COR-L47 (cell line): Measurements from ENCODE around the gene IL36RN.

Source experiments
- DNase-seq: peaks from one replicate; lab custom pipeline; 2025; lab: John Stamatoyannopoulos, UW

IL36RN gene

GRCh38 chr2:113050921-113051895 lies 7.8 kb upstream of the IL36RN start:
- no peak for DNase-seq

- no peak for DNase-seq
These were observed 6.5 kb upstream of the IL36RN start, which contains the start of gene IL36B for GRCh38 chr2:113052396-113052917. TSS of gene IL36B (minus strand) at chr2:113052867.

- no peak for DNase-seq
These were observed 5.3 kb upstream of the IL36RN start for GRCh38 chr2:113053666-113054065.

- no peak for DNase-seq
These were observed 4.9 kb upstream of the IL36RN start for GRCh38 chr2:113054066-113054465.

- no peak for DNase-seq
These were observed 2.5 kb upstream of the IL36RN start for GRCh38 chr2:113056521-113056920.

- DNase-seq, result no peak
These were observed 1.9 kb upstream of the IL36RN start for GRCh38 chr2:113057117-113057516.

GRCh38 chr2:113058411-113058994 lies 495 bp upstream of the IL36RN start:
- DNase-seq, result no peak

- DNase-seq, result no peak
These were observed 1.4 kb downstream of the IL36RN start for GRCh38 chr2:113060396-113060795.

- DNase-seq, result no peak
These were observed 1.8 kb downstream of the IL36RN start for GRCh38 chr2:113060796-113061195.

GRCh38 chr2:113061241-113061640 lies 2.2 kb downstream of the IL36RN start:
- DNase-seq, result no peak

- DNase-seq, result no peak
These were observed 3.1 kb downstream of the IL36RN start for GRCh38 chr2:113061896-113062770.

- DNase-seq, result no peak
These were observed 5.3 kb downstream of the IL36RN start for GRCh38 chr2:113064281-113064680.

GRCh38 chr2:113064898-113065297 lies 5.9 kb downstream of the IL36RN start:
- no peak for DNase-seq

- DNase-seq, result no peak
These were observed 8.7 kb downstream of the IL36RN start, which contains the start of gene IL1F10 for GRCh38 chr2:113067681-113068080. TSS of gene IL1F10 (plus strand) at chr2:113067970. CDS start at chr2:113072739, 4,769 bp downstream.

- DNase-seq, result no peak
These were observed 9.3 kb downstream of the IL36RN start for GRCh38 chr2:113068249-113068648.

GRCh38 chr2:113068706-113069485 lies 9.9 kb downstream of the IL36RN start:
- DNase-seq, result no peak

- no peak for DNase-seq
These were observed 10.9 kb downstream of the IL36RN start for GRCh38 chr2:113069676-113070605.

GRCh38 chr2:113070606-113070975 lies 11.6 kb downstream of the IL36RN start:
- DNase-seq, result peak; percentile 15

GRCh38 chr2:113072584-113072983 lies 13.6 kb downstream of the IL36RN start:
- DNase-seq, result no peak

- no peak for DNase-seq
These were observed 14.4 kb downstream of the IL36RN start for GRCh38 chr2:113073325-113073834.
